Gastroesophageal sphincter (tissue), 3 donors: ENCODE results near the gene HNRNPA2B1.

Source experiments
- EP300 ChIP-seq: sonication (generic); formaldehyde crosslinking; IDR thresholded peaks from one replicate; pipeline ENCODE4 v1.6.1; 2017; ENCODE audit warnings: antibody characterized with exemption, mild to moderate bottlenecking
- POLR2A ChIP-seq, 2 donors: fragments of 450-650 bp; IDR thresholded peaks; one replicate each; pipeline ENCODE4 v1.6.1; 2017; ENCODE audit warnings: antibody characterized with exemption in 2 of 2, mild to moderate bottlenecking in 2 of 2, moderate library complexity in 1 of 2
- POLR2AphosphoS5 ChIP-seq: sonication (generic); formaldehyde crosslinking; IDR thresholded peaks from one replicate; pipeline ENCODE4 v1.6.1; 2017; ENCODE audit warnings: antibody characterized with exemption
- TF ChIP-seq, protein P1 (sequence below), 4 experiments: fragments of 200-600 bp in 2 of 4; fragments of 450-650 bp in 2 of 4; sonication (generic) in 1 of 4; IDR thresholded peaks; one replicate each; pipeline ENCODE4 v1.5.1; 2017 to 2019; ENCODE audit warnings: antibody characterized with exemption in 4 of 4, mild to moderate bottlenecking in 2 of 4, moderate library complexity in 2 of 4

DNA sequence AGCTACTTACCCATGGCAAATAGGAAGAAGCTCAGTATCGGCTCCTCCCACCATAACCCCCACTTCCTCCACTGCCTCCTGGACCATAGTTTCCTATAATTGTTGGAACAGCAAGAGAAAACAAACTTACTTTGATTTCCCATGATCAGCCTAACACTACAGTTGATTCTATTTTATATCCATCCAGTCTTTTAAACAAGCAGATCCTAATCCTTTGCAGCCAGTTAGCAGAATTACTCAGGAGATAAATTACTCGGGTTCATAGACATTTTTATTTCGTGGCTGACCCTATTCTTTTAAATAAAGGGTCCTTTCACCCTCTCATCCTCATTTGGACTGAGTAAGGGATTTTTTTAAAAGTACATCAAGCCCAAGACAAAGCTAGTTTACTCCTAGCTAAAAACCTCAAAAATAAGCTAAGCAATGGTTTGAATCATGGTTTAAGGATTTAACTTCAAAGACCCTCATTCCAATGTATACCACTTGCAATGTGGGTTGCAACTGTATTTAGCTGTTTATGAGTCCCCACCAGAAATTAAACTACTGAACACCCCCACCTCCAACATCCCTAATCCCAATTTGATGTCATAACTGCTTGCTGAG, 8.0 kb downstream of the HNRNPA2B1 start:
- TF ChIP-seq POLR2A (IDR thresholded peaks at IDR 0.05) (no peak), POLR2AphosphoS5 (no peak), EP300 (no peak)
- TF ChIP-seq, protein P1, sequence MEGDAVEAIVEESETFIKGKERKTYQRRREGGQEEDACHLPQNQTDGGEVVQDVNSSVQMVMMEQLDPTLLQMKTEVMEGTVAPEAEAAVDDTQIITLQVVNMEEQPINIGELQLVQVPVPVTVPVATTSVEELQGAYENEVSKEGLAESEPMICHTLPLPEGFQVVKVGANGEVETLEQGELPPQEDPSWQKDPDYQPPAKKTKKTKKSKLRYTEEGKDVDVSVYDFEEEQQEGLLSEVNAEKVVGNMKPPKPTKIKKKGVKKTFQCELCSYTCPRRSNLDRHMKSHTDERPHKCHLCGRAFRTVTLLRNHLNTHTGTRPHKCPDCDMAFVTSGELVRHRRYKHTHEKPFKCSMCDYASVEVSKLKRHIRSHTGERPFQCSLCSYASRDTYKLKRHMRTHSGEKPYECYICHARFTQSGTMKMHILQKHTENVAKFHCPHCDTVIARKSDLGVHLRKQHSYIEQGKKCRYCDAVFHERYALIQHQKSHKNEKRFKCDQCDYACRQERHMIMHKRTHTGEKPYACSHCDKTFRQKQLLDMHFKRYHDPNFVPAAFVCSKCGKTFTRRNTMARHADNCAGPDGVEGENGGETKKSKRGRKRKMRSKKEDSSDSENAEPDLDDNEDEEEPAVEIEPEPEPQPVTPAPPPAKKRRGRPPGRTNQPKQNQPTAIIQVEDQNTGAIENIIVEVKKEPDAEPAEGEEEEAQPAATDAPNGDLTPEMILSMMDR (IDR thresholded peaks at IDR 0.05), result no peak
